Measurements from ENCODE around the gene IL15RA.

GRCh38 chr10:5932345-5932744, 45.0 kb downstream of the IL15RA start:
- TF ChIP-seq EZH2phosphoT487 (IDR thresholded peaks at IDR 0.05; ENCODE audit: borderline replicate concordance, low read length) (no peak), CTCF (conservative IDR thresholded peaks at IDR 0.05; ENCODE audit: low read depth, low read length) (no peak), EZH2 (IDR thresholded peaks at IDR 0.05; ENCODE audit: low read length, unreplicated experiment) (no peak)

Data from PC-3 (cell line).